SK-N-SH treated with all-trans-retinoic acid at 6 μM for 48 hours (cell line): Measurements from ENCODE around the gene RGPD3.

ENCODE experiments used
- ATAC-seq: fragments of 200-7000 bp; cut with Tn5 transposase; 3 replicates; pipeline ENCODE4 v1.9.1; 2020; ENCODE audit warnings: mild to moderate bottlenecking, moderate library complexity
- ARNTL ChIP-seq: fragments of 450-650 bp; formaldehyde crosslinking; IDR thresholded peaks from 2 replicates; pipeline ENCODE4 v1.5.0; 2020; ENCODE audit warnings: low read depth, mild to moderate bottlenecking, moderate library complexity, borderline replicate concordance
- BACH2 ChIP-seq: fragments of 250-450 bp; sonication (Bioruptor Pico); IDR thresholded peaks from 2 replicates; pipeline ENCODE4 v1.9.0; 2021; ENCODE audit warnings: mild to moderate bottlenecking, borderline replicate concordance
- CREB5 ChIP-seq: fragments of 250-450 bp; sonication (Bioruptor Pico); IDR thresholded peaks from 2 replicates; pipeline ENCODE4 v1.5.1; 2020; ENCODE audit warnings: low read depth, mild to moderate bottlenecking, moderate library complexity
- CSDC2 ChIP-seq: fragments of 250-450 bp; sonication (Bioruptor Pico); IDR thresholded peaks from 2 replicates; pipeline ENCODE4 v1.5.0; 2020; ENCODE audit warnings: mild to moderate bottlenecking, moderate library complexity
- CSRNP3 ChIP-seq: fragments of 250-450 bp; sonication (Bioruptor Pico); IDR thresholded peaks from 2 replicates; pipeline ENCODE4 v1.5.1; 2021; ENCODE audit warnings: mild to moderate bottlenecking, moderate library complexity
- GLIS3 ChIP-seq: fragments of 250-450 bp; sonication (Bioruptor Pico); IDR thresholded peaks from 2 replicates; pipeline ENCODE4 v1.5.0; 2020; ENCODE audit warnings: mild to moderate bottlenecking, moderate library complexity
- ISL1 ChIP-seq: fragments of 250-450 bp; sonication (Bioruptor Pico); IDR thresholded peaks from 2 replicates; pipeline ENCODE4 v2.1.2; 2022; ENCODE audit warnings: mild to moderate bottlenecking, moderate library complexity
- OSR1 ChIP-seq: fragments of 250-450 bp; sonication (Bioruptor Pico); IDR thresholded peaks from 2 replicates; pipeline ENCODE4 v1.8.0; 2022; ENCODE audit warnings: moderate library complexity, mild to moderate bottlenecking, inconsistent platforms
- PATZ1 ChIP-seq: fragments of 250-450 bp; sonication (Bioruptor Pico); IDR thresholded peaks from 2 replicates; pipeline ENCODE4 v1.8.0; 2020; ENCODE audit warnings: mild to moderate bottlenecking, moderate library complexity, borderline replicate concordance
- PPARA ChIP-seq: fragments of 250-450 bp; sonication (Bioruptor Pico); IDR thresholded peaks from 2 replicates; pipeline ENCODE4 v1.5.0; 2020; ENCODE audit warnings: mild to moderate bottlenecking, borderline replicate concordance
- RARB ChIP-seq: fragments of 250-450 bp; sonication (Bioruptor Pico); IDR thresholded peaks from 2 replicates; pipeline ENCODE4 v1.8.0; 2021; ENCODE audit warnings: mild to moderate bottlenecking, moderate library complexity
- SNAI2 ChIP-seq: fragments of 250-450 bp; sonication (Bioruptor Pico); IDR thresholded peaks from 2 replicates; pipeline ENCODE4 v1.5.0; 2020; ENCODE audit warnings: mild to moderate bottlenecking, moderate library complexity
- TCF4 ChIP-seq: fragments of 250-450 bp; sonication (Bioruptor Pico); IDR thresholded peaks from 2 replicates; pipeline ENCODE4 v1.8.0; 2021; ENCODE audit warnings: mild to moderate bottlenecking, moderate library complexity, borderline replicate concordance
- TOX ChIP-seq: fragments of 250-450 bp; sonication (Bioruptor Pico); IDR thresholded peaks from 2 replicates; pipeline ENCODE4 v1.8.0; 2021; ENCODE audit warnings: mild to moderate bottlenecking, moderate library complexity, borderline replicate concordance
- TSHZ2 ChIP-seq: fragments of 250-450 bp; sonication (Bioruptor Pico); IDR thresholded peaks from 2 replicates; pipeline ENCODE4 v1.5.0; 2020; ENCODE audit warnings: mild to moderate bottlenecking, moderate library complexity
- ZFP3 ChIP-seq: fragments of 250-450 bp; sonication (Bioruptor Pico); IDR thresholded peaks from 2 replicates; pipeline ENCODE4 v1.5.0; 2020; ENCODE audit warnings: mild to moderate bottlenecking, moderate library complexity
- ZFP30 ChIP-seq: fragments of 450-650 bp; formaldehyde crosslinking; IDR thresholded peaks from 2 replicates; pipeline ENCODE4 v1.5.0; 2022; ENCODE audit warnings: mild to moderate bottlenecking, moderate library complexity
- ZNF565 ChIP-seq: fragments of 450-650 bp; formaldehyde crosslinking; conservative IDR thresholded peaks from 2 replicates; pipeline ENCODE4 v1.5.0; 2020; ENCODE audit warnings: low read depth, mild to moderate bottlenecking, moderate library complexity
- ZNF70 ChIP-seq: fragments of 450-650 bp; formaldehyde crosslinking; IDR thresholded peaks from 2 replicates; pipeline ENCODE4 v1.5.0; 2020; ENCODE audit warnings: mild to moderate bottlenecking, moderate library complexity
- ZNF8 ChIP-seq: fragments of 450-650 bp; formaldehyde crosslinking; IDR thresholded peaks from 2 replicates; pipeline ENCODE4 v1.5.0; 2020; ENCODE audit warnings: mild to moderate bottlenecking, moderate library complexity

The RGPD3 gene

GRCh38 chr2:106342831-106343251 lies 125.4 kb downstream of the RGPD3 start (continued):
- TF ChIP-seq TSHZ2 (CRISPR knock-in tag) = no peak

GRCh38 chr2:106341666-106342065 lies 126.5 kb downstream of the RGPD3 start:
- no peak for TF ChIP-seq ZFP3
- no peak for TF ChIP-seq ISL1 (CRISPR knock-in tag)
- no peak for TF ChIP-seq ZFP30 (CRISPR knock-in tag)
- no peak for TF ChIP-seq ZNF565 (CRISPR knock-in tag)
- TF ChIP-seq ARNTL (CRISPR knock-in tag) = no peak
- no peak for TF ChIP-seq OSR1 (CRISPR knock-in tag)
- TF ChIP-seq ZNF8 = no peak
- no peak for TF ChIP-seq TOX (CRISPR knock-in tag)
- TF ChIP-seq PPARA = no peak
- TF ChIP-seq CREB5 = no peak
- TF ChIP-seq ZNF70 = no peak
- TF ChIP-seq PATZ1 (CRISPR knock-in tag) = no peak
- no peak for TF ChIP-seq CSDC2 (CRISPR knock-in tag)
- TF ChIP-seq TCF4 = no peak
- TF ChIP-seq TSHZ2 (CRISPR knock-in tag) = no peak
- TF ChIP-seq CSRNP3 (CRISPR knock-in tag) = no peak
- TF ChIP-seq SNAI2 (CRISPR knock-in tag) = no peak
- TF ChIP-seq GLIS3 (CRISPR knock-in tag) = no peak
- TF ChIP-seq BACH2 (CRISPR knock-in tag) = no peak
- no peak for TF ChIP-seq RARB (CRISPR knock-in tag)

More at GRCh38 chr2:106341666-106342065, 126.5 kb downstream of the RGPD3 start:
- ATAC-seq = no peak
